Measurements from ENCODE around the gene MDK. TPM values are rescaled to one million over a fixed set of nuclear protein-coding genes. Genes with fewer than 3 reads are reported as not detected.

Gene MDK
- total and polyA plus RNA-seq, 2 of the 13 experiments (the other 11 are each of a cell fraction or from before 2014, with no cell fraction given), result 312 to 407 TPM

DNA sequence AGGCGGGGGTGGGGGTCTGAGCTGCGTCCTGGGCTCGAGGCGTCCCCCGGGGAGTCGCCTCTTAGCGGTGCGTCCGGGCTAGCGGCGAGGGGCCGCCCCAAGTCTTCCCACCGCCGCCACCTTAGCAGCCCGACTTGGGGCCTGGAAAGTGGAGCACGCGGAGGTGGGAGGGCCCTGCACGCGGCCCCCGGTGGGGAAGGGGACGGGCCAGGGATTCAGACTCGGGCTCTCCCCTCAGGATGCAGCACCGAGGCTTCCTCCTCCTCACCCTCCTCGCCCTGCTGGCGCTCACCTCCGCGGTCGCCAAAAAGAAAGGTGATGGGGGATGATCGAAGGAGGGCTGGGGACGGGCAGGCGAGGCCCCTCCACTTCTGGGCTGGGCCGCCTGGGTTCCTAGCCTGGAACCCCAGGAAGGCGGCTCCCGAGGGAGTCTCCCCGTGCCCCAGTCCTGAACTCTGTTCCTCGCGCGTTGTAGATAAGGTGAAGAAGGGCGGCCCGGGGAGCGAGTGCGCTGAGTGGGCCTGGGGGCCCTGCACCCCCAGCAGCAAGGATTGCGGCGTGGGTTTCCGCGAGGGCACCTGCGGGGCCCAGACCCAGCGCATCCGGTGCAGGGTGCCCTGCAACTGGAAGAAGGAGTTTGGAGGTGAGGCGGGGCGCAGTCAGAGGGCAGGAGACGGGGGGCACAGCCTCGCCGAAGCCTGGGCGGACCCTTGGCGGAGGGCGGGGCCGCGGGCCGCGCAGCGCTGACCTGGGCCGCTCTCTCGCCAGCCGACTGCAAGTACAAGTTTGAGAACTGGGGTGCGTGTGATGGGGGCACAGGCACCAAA is 563 bp downstream of the MDK start (continued):
- no peak for TF ChIP-seq AKNA (CRISPR knock-in tag; IDR thresholded peaks at IDR 0.05; ENCODE audit: borderline replicate concordance)
- TF ChIP-seq TCF7L2 (IDR thresholded peaks at IDR 0.05; ENCODE audit: low read depth, low read length), result no peak
- 0 out of 2 replicates have a peak, but pooled peaks have one; percentile 30 for TF ChIP-seq ZSCAN12 (CRISPR knock-in tag; IDR thresholded peaks at IDR 0.05)
- TF ChIP-seq MAFF (IDR thresholded peaks at IDR 0.05; ENCODE audit: low read depth, low read length), result no peak
- no peak for TF ChIP-seq HMG20A (CRISPR knock-in tag; IDR thresholded peaks at IDR 0.05; ENCODE audit: borderline replicate concordance)
- no peak for TF ChIP-seq HOMEZ (CRISPR knock-in tag; IDR thresholded peaks at IDR 0.05; ENCODE audit: low read depth)
- TF ChIP-seq ATF5 (CRISPR knock-in tag; IDR thresholded peaks at IDR 0.05; ENCODE audit: low read depth), result no peak
- TF ChIP-seq NCOA5 (CRISPR knock-in tag; IDR thresholded peaks at IDR 0.05), result no peak
- TF ChIP-seq HINFP (CRISPR knock-in tag; IDR thresholded peaks at IDR 0.05; ENCODE audit: low read depth), result no peak
- TF ChIP-seq ZNF556 (CRISPR knock-in tag; IDR thresholded peaks at IDR 0.05; ENCODE audit: borderline replicate concordance), result no peak
- TF ChIP-seq ZNF713 (CRISPR knock-in tag; IDR thresholded peaks at IDR 0.05), result no peak
- TF ChIP-seq, protein P1, sequence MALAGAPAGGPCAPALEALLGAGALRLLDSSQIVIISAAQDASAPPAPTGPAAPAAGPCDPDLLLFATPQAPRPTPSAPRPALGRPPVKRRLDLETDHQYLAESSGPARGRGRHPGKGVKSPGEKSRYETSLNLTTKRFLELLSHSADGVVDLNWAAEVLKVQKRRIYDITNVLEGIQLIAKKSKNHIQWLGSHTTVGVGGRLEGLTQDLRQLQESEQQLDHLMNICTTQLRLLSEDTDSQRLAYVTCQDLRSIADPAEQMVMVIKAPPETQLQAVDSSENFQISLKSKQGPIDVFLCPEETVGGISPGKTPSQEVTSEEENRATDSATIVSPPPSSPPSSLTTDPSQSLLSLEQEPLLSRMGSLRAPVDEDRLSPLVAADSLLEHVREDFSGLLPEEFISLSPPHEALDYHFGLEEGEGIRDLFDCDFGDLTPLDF (CRISPR knock-in tag; IDR thresholded peaks at IDR 0.05), result no peak
- TF ChIP-seq MTERF4 (CRISPR knock-in tag; IDR thresholded peaks at IDR 0.05), result peak; percentile 81
- TF ChIP-seq, protein P2, sequence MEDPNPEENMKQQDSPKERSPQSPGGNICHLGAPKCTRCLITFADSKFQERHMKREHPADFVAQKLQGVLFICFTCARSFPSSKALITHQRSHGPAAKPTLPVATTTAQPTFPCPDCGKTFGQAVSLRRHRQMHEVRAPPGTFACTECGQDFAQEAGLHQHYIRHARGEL (CRISPR knock-in tag; IDR thresholded peaks at IDR 0.05), result no peak
- TF ChIP-seq SP140L (CRISPR knock-in tag; IDR thresholded peaks at IDR 0.05; ENCODE audit: borderline replicate concordance), result no peak
- peak; percentile 76 for TF ChIP-seq AGO2 (optimal IDR thresholded peaks at IDR 0.05; ENCODE audit: low read depth, low read length)
- TF ChIP-seq ZNF260 (CRISPR knock-in tag; IDR thresholded peaks at IDR 0.05; ENCODE audit: borderline replicate concordance, low read depth), result no peak

All from HepG2 (cell line).